Left lung (tissue), 10 donors: Measurements from ENCODE around the gene ALLC. TPM values are rescaled to one million over a fixed set of nuclear protein-coding genes. Genes with fewer than 3 reads are reported as not detected.

ENCODE experiments used
- ATAC-seq: fragments of 200-7000 bp; cut with Tn5 transposase; one replicate; pipeline ENCODE4 v1.9.1; 2020; ENCODE audit warnings: moderate library complexity
- DNase-seq, 4 donors: peaks; one replicate each; pipeline ENCODE4 v3.0.0-alpha.2; 2013 to 2020
- H3K27ac ChIP-seq, 2 donors: fragments of 200-600 bp; sonication (generic) in 1 of 2; one replicate each; pipeline versions ENCODE4 v1.5.0 to v1.8.0; 2020 to 2021
- H3K27me3 ChIP-seq, 2 donors: fragments of 200-600 bp; sonication (generic) in 1 of 2; one replicate each; pipeline versions ENCODE4 v1.5.0 to v1.8.0; 2020 to 2021
- H3K36me3 ChIP-seq, 2 donors: fragments of 200-600 bp; sonication (generic) in 1 of 2; one replicate each; pipeline versions ENCODE4 v1.5.0 to v1.8.0; 2020 to 2021
- H3K4me1 ChIP-seq, 2 donors: fragments of 200-600 bp; one replicate each; pipeline ENCODE4 v1.8.0; 2021
- H3K4me3 ChIP-seq, 2 donors: fragments of 200-600 bp; sonication (generic) in 1 of 2; one replicate each; pipeline versions ENCODE4 v1.5.0 to v1.8.0; 2020 to 2021; ENCODE audit warnings: mild to moderate bottlenecking in 1 of 2
- H3K9me3 ChIP-seq, 2 donors: fragments of 200-600 bp; sonication (generic) in 1 of 2; one replicate each; pipeline versions ENCODE4 v1.5.0 to v1.8.0; 2020 to 2021
- CTCF ChIP-seq, 2 donors: fragments of 200-600 bp; sonication (generic) in 1 of 2; IDR thresholded peaks; one replicate each; pipeline versions ENCODE4 v1.5.0 to v1.8.0; 2021; ENCODE audit warnings: antibody characterized with exemption in 2 of 2
- intact Hi-C, 2 donors: fragments of 100-400 bp; cut with DNase I; formaldehyde crosslinking; loops; one replicate each; pipeline versions ENCODE4 v1.11.2 to v1.14.2; 2022
- polyA plus RNA-seq, 6 donors: library from polyadenylated mRNA; unstranded; fragments of 120-200 nt; gene quantifications; one replicate each; pipeline ENCODE4 v1.2.1, GENCODE V29; 2013; ENCODE audit not compliant: insufficient read length in 6 of 6
- total RNA-seq, 2 donors: library from RNA; stranded (reverse); fragmentation: NEBNext Ultra II Directional; extraction: Animal tissue kit (Norgen Biotek cat#: 25700); gene quantifications; one replicate each; pipeline ENCODE4 v1.2.1, GENCODE V29; 2021
- donor health status: DM: no; HTN: yes; CAD: no.
- donor health status: DM: no; HTN: no; CAD: no.

The ALLC gene
- total and polyA plus RNA-seq, 8 donors: 0.13 TPM; not detected in 7

- ATAC-seq: no peak
- Histone ChIP-seq H3K27ac (no peak overlapping the region), H3K4me1 (no peaks in the 10 kb centered on the region), H3K9me3 (no peaks in the 10 kb centered on the region), H3K36me3 (no peaks in the 10 kb centered on the region), H3K27me3 (peaks cover 0 to 6% of the 10 kb centered on the region in 2 donors), H3K4me3 (no peak overlapping the region)
- intact Hi-C loops: no loop called here
- DNase-seq: no peak
- TF ChIP-seq CTCF (IDR thresholded peaks at IDR 0.05): no peak
Observed at GRCh38 chr2:3680548-3681345, 22.7 kb downstream of the ALLC start.

- no peak for TF ChIP-seq CTCF (IDR thresholded peaks at IDR 0.05)
- ATAC-seq: no peak
- intact Hi-C loops: no loop called here
Observed at GRCh38 chr2:3681625-3682024, 23.6 kb downstream of the ALLC start.

GRCh38 chr2:3682811-3683210 is 24.8 kb downstream of the ALLC start:
- intact Hi-C loops: no loop called here
- no peak for TF ChIP-seq CTCF (IDR thresholded peaks at IDR 0.05)
- Histone ChIP-seq H3K4me1 (no peaks in the 10 kb centered on the region), H3K9me3 (no peaks in the 10 kb centered on the region), H3K36me3 (no peaks in the 10 kb centered on the region), H3K4me3 (no peak overlapping the region), H3K27ac (no peak overlapping the region), H3K27me3 (peaks cover 0 to 6% of the 10 kb centered on the region in 2 donors)
- ATAC-seq (no peak), DNase-seq (no peak)

More at GRCh38 chr2:3681625-3682024, 23.6 kb downstream of the ALLC start:
- H3K27me3 ChIP-seq: peaks cover 0 to 6% of the 10 kb centered on the region in 2 donors
- no peaks in the 10 kb centered on the region for H3K4me1 ChIP-seq
- H3K4me3 ChIP-seq: no peak overlapping the region
- H3K27ac ChIP-seq: no peak overlapping the region
- H3K9me3 ChIP-seq: no peaks in the 10 kb centered on the region
- no peaks in the 10 kb centered on the region for H3K36me3 ChIP-seq
- no peak for DNase-seq

- no peak for TF ChIP-seq CTCF (IDR thresholded peaks at IDR 0.05)
- no peaks in the 10 kb centered on the region for H3K36me3 ChIP-seq
- no peak overlapping the region for H3K27ac ChIP-seq
- no peaks in the 10 kb centered on the region for H3K9me3 ChIP-seq
- peaks cover 0 to 15% of the 10 kb centered on the region in 2 donors for H3K27me3 ChIP-seq
- ATAC-seq (peak; percentile 74), DNase-seq (no peak)
- intact Hi-C loops: no loop called here
- H3K4me3 ChIP-seq: no peak overlapping the region
- H3K4me1 ChIP-seq: no peaks in the 10 kb centered on the region
Observed at GRCh38 chr2:3683748-3684454, 25.9 kb downstream of the ALLC start.

- no peak for ATAC-seq
- peaks cover 0 to 9% of the 10 kb centered on the region in 2 donors for H3K27me3 ChIP-seq
- H3K36me3 ChIP-seq: no peaks in the 10 kb centered on the region
- no peak for TF ChIP-seq CTCF (IDR thresholded peaks at IDR 0.05)
- H3K27ac ChIP-seq: no peak overlapping the region
- H3K4me1 ChIP-seq: no peaks in the 10 kb centered on the region
- DNase-seq: no peak
- no peak overlapping the region for H3K4me3 ChIP-seq
- intact Hi-C loops: no loop called here
- H3K9me3 ChIP-seq: no peaks in the 10 kb centered on the region
Observed at GRCh38 chr2:3689998-3690748, 32.2 kb downstream of the ALLC start.
